Prostate gland (tissue), 2 donors: Measurements from ENCODE around the gene STARD10.

Experiments
- POLR2A ChIP-seq: fragments of 450-650 bp; IDR thresholded peaks from one replicate; pipeline ENCODE4 v1.6.1; 2016; ENCODE audit warnings: antibody characterized with exemption, mild to moderate bottlenecking
- POLR2AphosphoS5 ChIP-seq: sonication (generic); formaldehyde crosslinking; IDR thresholded peaks from one replicate; pipeline ENCODE4 v1.6.1; 2017; ENCODE audit warnings: antibody characterized with exemption
- TF ChIP-seq, protein P1 (sequence below), 4 experiments: fragments of 200-600 bp in 2 of 4; fragments of 450-650 bp in 2 of 4; sonication (generic) in 2 of 4; IDR thresholded peaks; 1 replicate in 3 of 4; 2 replicates in 1 of 4; pipeline ENCODE4 v1.5.1; 2016 to 2019; ENCODE audit warnings: antibody characterized with exemption in 4 of 4, mild to moderate bottlenecking in 2 of 4, moderate library complexity in 2 of 4

DNA sequence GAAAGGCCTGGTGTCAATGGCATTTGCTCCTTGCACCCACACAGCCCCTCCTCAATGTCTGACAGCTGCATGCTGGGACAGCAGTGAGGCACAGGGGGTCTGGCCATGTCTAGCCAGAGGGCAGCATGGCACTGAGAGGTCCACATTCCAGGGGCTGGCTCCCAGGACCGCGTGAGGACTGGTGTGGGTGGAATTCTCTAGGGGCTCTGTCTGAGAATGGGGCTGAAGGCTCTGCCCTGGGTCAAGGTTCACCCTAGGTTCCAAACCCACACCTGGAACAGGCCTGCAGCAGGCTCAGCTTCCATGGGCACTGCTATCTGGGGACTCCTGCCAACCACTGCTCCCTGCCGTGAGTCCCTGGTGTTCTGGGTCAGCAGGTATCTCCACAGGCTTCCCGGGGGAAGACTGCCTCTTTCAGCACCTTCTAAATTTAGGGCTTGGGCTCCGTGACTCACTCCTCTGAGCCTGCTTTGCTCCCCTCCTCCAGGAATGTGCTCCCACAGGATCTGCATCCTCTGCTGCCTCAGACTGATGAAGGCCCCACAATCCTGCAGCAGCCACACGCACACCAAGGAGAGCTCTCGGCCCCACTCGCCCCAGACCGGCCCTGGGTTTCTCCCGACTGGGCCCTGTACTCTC lies 4.2 kb downstream of the STARD10 start:
- TF ChIP-seq, protein P1, sequence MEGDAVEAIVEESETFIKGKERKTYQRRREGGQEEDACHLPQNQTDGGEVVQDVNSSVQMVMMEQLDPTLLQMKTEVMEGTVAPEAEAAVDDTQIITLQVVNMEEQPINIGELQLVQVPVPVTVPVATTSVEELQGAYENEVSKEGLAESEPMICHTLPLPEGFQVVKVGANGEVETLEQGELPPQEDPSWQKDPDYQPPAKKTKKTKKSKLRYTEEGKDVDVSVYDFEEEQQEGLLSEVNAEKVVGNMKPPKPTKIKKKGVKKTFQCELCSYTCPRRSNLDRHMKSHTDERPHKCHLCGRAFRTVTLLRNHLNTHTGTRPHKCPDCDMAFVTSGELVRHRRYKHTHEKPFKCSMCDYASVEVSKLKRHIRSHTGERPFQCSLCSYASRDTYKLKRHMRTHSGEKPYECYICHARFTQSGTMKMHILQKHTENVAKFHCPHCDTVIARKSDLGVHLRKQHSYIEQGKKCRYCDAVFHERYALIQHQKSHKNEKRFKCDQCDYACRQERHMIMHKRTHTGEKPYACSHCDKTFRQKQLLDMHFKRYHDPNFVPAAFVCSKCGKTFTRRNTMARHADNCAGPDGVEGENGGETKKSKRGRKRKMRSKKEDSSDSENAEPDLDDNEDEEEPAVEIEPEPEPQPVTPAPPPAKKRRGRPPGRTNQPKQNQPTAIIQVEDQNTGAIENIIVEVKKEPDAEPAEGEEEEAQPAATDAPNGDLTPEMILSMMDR (IDR thresholded peaks at IDR 0.05): no peak
- no peak for TF ChIP-seq POLR2AphosphoS5
- no peak for TF ChIP-seq POLR2A
